Left renal pelvis (tissue), 4 donors: ENCODE data around the gene AP4E1. TPM values are rescaled to one million over a fixed set of nuclear protein-coding genes. Genes with fewer than 3 reads are reported as not detected.
"Not testable (repeated sequence)": the region's sequence is repeated elsewhere in the genome, so short reads cannot be mapped to it uniquely, and the experiment has no call there.

Source experiments
- DNase-seq, 4 donors: peaks; one replicate each; pipeline ENCODE4 v3.0.0-alpha.2; 2013; ENCODE audit warnings: low read depth in 4 of 4, low spot score in 3 of 4
- polyA plus RNA-seq, 4 donors: library from polyadenylated mRNA; unstranded; fragments of 120-200 nt; gene quantifications; one replicate each; pipeline ENCODE4 v1.2.1, GENCODE V29; 2013; ENCODE audit not compliant: insufficient read length in 4 of 4

The AP4E1 gene
- polyA plus RNA-seq, 4 donors, result 7.5 to 10.1 (median 8.8) TPM

DNA sequence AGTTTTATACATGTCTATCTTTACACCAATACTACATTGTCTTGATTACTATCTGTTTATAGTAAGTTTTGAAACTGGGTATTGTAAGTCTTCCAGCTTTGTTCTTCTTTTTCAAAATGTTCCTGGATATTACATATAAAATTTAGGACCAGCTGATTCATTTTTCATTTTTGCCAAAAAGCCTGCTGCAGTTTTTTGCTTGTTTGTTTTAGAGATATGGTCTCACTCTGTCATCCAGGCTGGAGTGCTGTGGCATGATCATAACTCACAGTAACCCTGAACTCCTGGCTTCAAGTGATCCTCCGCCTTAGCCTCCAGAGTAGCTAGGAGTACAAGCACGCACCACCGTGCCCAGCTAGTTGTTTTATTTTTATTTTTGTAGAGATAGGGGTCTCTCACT, 20.4 kb upstream of the AP4E1 start:
- DNase-seq, result no peak

DNA sequence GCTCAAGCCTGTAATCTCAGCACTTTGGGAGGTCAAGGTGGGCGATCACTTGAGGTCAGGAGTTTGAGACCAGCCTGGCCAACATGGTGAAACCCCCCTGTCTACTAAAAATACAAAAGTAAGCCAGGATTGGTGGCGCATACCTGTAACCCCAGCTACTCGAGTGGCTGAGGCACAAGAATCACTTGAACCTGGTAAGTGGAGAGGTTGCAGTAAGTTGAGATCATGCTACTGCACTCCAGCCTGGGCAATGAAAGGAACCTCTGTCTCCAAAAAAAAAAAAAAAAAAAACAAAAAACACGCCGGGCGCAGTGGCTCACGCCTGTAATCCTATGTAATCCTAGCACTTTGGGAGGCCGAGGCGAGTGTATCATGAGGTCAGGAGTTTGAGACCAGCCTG, 18.9 kb upstream of the AP4E1 start:
- no peak for DNase-seq

DNA sequence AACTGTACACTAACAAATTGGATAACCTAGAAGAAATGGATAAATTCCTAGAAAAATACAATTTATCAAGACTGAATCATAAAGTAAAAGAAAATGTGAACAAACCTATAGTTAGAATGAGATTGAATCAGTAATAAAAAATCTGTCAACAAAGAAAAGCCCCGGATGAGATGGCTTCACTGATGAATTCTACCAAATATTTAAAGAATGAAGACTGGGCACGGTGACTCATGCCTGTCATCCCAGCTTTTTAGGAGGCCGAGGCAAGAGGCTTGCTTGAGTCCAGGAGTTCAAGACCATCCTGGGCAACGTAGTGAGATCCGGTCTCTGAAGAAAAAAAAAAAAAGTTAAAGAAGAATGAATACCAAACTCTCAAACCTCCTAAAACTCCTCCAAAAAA, 17.7 kb upstream of the AP4E1 start:
- no peak for DNase-seq

DNA sequence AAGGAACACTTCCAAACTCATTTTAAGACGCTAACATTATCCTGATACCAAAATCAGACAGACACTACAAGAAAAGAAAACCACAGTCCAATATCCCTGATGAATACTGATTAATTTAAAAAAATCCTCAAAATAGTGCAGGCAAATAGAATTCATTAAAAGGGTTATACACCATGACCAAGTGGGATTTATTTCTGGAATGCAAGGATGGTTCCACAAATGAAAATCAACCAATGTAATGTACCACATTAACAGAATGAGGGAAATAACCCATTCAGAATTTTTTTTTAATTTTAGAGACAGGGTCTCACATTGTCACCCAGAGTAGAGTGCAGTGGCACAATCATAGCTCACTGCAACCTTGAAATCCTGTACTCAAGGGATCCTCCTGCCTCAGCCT, 17.3 kb upstream of the AP4E1 start:
- no peak for DNase-seq

DNA sequence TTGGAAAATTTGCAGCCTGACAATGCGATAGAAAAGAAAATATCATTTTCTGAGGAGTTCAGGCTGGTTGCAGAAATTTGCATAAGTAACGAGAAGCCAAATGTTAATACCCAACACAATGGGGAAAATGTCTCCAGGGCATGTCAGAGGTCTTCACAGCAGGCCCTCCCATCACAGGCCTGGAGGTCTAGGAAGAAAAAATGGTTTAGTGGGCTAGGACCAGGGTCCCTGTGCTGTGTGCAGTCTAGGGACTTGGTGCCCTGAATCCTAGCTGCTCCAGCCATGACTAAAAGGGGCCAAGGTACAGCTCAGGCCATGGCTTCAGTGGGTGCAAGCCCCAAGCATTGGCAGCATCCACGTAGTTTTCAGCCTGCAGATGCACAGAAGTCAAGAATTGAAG, 14.5 kb upstream of the AP4E1 start:
- no peak for DNase-seq

DNA sequence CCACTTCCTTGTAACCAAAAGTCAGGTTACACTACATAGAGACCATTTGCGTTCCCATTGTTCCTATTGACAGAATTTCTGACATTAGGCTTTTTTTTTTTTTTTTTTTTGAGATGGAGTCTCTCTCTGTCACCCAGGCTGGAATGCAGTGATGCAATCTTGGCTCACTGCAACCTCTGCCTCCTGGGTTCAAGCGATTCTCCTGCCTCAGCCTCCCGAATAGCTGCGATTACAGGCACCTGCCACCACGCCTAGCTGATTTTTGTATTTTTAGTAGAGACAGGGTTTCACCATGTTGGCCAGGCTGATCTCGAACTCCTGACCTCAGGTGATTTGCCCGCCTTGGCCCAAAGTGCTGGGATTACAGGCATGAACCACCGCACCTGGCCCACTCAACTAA, 7.1 kb upstream of the AP4E1 start:
- DNase-seq, result not testable (repeated sequence)

DNA sequence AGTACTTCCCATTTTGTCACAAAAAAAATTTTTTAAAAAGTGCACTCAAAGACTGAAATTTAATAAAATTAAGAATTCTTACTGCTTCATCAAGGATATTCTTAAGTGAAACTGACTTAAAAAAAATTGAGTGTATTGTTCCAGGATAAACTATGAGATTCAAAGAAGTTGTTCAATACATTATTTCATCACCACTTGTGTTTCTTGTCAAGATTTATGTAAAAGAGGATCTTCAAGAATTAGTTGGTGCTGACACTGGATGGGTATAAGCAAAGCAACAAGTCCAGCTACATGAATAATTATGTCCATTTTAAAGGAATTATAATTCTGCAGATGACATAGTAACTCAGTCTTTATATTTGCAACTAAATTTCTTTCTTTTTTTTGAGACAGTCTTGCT, 4.3 kb upstream of the AP4E1 start:
- no peak for DNase-seq

DNA sequence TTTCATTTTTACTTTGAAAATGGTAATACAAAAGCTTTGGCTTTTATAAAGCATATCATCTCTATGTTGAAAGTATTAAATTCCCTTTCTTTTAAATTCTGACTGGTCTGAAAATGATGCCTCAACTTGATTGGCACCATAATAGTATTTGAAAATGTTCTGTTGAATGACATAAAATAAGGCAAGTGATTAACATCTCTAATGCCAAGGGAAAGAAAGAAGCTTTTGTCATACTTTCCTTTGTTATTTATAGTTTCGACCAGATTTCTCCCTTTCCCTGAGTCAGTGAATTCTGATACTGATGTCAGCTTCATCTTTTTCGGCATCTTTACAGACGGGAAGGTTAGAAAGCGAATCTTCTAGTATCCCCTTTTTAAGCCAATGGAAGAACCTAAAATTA, 3.4 kb upstream of the AP4E1 start:
- DNase-seq, result no peak

DNA sequence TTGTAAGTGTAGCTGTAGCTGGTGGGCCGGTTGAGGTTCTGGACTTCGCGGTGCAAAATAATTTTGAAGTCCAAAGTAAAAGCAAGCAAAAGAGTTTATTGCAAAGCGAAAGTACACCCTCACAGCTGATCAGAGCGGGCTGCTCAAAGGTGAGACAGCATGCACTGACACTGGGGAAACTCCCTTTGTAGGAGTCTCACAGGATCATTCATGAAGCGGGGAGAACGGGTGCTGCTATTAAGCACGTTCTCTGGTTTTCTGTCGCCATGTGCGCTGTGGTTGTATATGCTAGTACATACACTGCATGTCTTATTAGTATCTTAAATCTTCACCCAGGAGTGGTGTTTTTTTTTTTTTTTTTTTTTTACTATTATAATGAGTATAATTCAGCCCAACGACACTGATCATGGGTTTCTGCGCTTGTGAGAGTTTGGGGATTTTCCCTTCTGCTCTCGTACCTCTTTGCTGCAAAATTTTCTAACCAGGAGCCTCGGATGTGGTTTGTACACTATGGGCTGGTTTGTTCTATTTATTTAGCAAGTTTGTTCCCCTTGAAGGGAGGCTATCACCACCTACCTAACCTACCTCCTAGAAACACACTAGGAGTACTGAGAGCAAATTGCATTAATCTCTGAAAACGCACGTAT, 1.4 kb upstream of the AP4E1 start:
- no peak for DNase-seq

DNA sequence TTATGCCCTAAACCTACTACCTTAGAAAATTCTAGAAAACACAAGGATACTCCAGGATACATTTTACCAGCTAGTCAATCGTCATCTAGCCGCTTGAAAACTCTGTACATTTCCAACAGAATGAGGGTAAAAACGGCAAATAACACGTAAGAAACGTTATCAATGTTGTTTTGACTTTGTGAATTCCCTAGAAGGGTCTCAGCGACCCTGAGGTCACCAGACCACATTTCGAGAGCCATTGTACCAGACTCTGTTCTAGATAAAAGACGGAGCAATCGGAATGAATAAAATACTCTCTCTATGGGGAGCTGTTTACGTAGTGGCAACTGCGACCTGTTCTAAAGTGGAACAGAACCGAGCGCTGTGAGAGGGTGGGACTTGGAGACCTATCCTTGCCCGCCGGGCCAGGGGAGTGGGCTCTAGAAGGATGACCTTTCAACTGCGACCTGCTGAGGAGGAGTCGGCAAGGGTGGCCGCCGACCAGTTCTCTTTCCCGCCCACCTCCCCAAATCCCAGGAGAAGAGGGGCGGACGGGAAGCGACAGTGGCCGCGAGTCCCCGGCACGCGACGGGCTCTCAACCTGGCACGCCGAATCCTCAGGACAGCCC, 778 bp upstream of the AP4E1 start:
- peak in 1 of 4 donors; percentile 25 for DNase-seq

DNA sequence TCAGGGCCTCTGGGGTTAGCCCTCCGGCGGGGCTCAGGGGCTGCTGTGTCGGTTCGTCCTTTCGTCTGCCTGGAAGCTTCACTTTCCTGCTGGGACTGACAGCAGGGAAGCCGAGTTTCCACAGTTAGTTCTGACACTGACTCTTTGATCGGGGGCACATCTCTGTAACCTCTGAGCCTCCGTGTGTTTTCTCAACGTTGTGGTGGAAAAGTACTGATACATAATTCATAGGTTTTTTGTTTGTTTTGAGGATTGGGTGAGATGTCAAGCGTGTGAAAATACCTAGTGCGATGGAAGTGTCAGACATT, 481 bp downstream of the AP4E1 start:
- peak in 1 of 4 donors; percentile 18 for DNase-seq

DNA sequence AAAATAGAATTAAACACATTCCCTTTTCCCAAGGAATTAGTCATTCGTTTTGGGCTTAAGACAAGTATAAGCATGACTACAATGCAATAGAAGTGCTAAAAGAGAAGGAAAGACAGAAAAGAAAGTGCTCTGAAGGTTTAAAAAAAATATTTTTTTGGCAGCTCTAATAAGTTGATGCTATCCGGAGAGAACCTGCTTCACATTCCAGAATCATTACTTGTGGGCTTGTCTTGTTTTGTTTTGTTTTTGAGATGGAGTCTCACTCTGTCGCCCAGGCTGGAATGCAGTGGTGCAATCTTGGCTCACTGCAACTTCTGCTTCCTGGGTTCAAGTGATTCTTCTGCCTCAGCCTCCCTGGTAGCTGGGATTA, 1.9 kb downstream of the AP4E1 start:
- DNase-seq, result not testable (repeated sequence)

DNA sequence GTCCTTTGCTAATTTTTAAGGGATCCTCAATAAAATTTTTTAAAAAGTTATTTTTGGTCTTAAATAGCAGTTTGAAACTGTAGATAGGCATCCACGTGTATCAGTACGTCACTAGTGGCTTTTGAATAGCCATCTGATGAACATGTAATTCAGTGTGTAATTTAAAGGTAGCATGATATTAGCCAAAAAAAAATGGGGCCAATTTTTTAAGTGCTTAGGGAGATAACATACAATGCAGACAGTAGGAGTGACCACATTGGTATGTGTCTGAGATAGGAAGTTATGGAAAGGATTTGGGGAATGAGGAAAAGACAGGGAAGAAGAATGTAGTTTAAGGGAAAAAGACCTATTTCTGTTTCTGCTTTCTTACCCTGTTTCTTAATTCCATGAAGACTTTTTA, 2.5 kb downstream of the AP4E1 start:
- no peak for DNase-seq

DNA sequence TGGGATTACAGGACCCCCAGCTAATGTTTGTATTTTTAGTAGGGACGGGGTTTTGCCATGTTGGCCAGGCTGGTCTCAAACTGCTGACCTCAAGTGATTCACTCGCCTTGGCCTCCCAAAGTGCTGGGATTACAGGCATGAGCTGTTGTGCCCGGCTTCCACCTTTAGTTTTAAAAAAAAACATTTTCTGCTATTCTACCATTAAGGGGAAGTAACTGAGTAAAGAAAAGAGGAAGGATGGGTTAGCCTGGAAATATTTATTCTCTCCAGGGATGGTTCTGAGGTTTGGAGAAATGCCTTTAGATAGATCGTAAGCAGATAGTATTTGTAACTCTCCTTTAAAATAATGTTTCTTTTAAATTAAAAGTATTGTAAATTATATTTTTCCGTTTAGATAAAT, 3.1 kb downstream of the AP4E1 start:
- DNase-seq, result no peak

DNA sequence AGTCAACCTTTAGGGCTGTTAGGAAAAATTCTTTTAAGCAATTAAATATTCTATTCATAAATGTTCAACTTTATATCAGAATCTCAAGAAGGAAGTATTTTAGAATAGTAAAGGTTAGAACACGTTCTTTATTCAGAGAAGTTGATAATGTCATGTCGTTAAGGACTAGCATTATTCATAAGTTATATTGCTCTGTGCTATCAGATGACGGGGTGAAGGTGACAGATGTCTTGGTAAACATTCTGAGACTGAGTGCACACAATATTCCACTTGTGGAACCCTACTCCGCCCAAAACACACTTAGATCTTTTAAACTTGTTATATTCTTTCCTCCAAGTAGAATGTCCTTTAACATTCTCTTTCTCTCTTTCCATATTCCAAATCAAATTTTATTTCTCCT, 7.9 kb downstream of the AP4E1 start:
- no peak for DNase-seq

DNA sequence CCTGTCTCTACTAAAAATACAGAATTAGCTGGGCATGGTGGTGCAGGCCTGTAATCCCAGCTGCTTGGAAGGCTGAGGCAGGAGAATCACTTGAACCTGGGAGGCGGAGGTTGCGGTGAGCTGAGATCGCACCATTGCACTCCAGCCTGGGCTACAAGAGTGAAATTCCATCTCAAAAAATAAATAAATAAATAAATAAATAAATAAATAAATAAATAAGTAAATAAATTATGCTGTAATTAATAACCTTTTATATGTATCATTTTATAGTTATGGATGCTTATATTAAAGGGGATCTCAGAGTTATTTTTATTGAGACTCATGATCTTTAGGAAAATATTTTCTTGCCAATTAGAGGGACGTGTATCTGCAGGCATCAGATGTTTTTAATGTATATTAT, 10.9 kb downstream of the AP4E1 start:
- not testable (repeated sequence) for DNase-seq

DNA sequence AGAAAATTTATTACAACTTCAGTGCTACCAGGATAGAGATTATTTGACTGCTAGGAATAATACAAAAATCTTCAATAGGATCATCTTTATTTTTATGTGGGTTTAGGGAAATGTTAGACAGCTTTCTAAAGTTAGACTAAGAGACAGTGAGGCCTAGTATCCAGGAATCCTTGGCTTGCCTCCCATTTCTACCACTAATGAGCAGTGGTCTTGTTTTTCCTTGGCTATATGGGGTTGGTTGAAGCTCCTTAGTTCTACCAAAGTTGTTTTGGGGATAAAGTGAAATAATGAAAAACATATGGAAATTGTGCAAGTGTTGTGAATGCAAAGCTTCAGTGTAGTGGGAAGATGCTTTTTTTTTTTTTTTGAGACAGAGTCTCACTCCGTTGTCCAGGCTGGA, 16.8 kb downstream of the AP4E1 start:
- DNase-seq, result no peak

DNA sequence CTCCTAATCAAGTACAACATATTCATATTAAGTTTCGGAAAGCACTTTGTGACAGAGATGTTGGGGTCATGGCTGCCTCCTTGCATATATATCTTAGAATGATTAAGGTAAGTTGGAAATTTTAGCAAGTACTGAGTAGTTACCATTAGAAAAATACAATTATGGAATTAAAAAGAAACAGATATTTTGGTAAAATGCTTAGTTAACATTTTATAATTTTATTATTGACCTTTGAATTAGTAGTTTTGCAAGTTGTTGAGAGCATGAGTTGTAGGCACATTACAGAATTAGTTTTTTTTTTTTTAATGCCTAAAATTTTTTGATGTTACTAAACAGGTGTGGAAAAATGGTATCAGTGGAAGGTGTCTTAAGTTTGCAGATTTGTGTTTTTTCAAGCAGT, 20.6 kb downstream of the AP4E1 start:
- DNase-seq, result no peak

DNA sequence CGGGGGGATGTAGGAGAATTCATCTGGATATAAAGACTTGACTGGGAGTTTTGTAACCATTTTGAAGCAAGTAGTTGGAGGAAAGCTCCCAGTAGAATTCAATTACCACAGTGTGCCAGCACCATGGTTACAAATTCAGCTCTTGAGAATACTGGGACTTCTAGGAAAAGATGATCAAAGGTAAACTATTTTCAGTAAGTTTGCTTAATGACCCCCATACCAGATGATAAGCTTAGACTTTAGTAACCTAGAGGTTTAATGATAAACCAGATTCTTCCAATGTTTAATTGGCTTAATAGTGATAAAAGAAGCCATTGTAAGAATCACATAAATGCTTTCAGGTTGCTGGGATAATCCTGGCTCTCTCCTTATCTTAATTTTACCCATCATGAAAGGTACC, 22.3 kb downstream of the AP4E1 start:
- DNase-seq, result no peak

DNA sequence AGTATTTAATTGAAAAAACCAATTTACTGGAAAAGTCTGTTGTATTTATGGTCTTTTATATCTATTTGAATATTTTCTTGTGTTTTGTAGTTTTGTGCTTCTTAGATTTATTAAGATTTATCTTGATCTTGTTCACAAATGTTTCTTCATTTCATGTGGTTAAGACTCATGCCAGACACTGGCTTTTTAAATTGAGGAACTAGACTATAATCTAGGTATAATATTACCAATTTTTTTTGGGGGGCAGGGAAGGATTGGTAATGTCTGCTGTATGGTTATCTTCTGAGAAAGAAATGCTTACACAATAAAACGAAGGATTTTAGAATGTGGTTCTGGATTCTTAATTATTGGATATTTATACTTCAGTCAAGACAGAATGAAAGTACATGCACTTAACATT, 24.9 kb downstream of the AP4E1 start:
- no peak for DNase-seq

DNA sequence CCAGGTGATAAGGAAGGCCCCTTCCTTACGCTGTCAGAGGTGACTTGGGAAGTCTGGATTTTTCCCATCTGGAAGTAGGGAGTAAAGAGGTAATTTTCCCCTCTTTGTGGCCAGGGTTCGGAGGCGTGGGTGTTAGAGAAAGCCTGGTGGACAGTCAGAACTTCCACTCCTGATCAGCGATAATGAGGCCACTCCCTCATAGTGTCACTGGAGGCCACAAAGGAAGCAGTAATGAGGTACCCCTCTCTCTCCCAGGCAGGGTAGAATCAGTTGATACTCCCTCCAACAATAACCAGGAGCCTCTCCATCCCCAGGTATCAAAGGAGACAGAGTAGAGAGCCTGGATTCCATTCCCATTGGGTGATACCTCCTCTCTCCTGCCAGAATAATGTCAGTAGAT, 30.0 kb downstream of the AP4E1 start:
- no peak for DNase-seq

DNA sequence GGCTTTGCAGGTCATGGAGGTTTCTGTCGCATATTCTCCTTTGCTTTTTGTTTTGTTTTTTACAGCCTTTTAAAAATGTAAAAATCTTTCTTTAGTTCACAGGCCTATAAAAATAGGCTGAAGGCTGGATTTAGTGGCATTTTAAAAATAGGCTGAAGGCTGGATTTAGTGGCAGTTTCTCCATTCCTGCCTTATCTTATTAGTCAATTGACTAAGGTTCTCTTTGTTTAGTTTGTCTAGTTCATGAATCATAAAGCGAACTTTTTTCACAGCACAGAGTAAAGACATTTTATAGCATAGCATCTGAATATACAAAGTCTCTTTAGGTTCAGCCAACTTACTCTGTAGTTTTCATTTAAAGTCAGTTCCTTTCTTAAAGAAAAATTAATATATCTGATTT, 31.4 kb downstream of the AP4E1 start:
- DNase-seq, result no peak

DNA sequence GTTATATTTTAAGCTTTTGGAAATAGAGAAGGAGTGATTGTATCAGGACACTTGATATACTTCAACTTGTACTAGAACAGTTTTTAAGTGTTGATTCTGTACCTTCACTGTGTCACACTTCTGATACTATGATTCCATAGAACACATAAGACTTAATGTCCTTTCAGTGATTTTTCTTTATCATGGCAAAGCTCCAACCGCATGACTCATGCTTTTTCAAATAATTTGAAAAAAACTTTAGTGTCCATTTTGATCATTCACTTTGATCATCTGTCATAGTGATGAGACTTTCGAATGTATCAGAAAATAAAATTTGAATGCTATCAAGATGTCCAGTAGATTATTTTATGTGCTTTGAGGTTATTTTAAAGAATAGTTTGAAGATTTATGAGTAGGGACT, 32.0 kb downstream of the AP4E1 start:
- no peak for DNase-seq
